GM12878 (cell line): Measurements from ENCODE around the gene ATP13A2. TPM values are rescaled to one million over a fixed set of nuclear protein-coding genes. Genes with fewer than 3 reads are reported as not detected.

Experiments
- BACH1 ChIP-seq: fragments of 450-650 bp; IDR thresholded peaks from 2 replicates; pipeline ENCODE4 v1.6.1; 2017; ENCODE audit warnings: mild to moderate bottlenecking, borderline replicate concordance
- E2F4 ChIP-seq: IDR thresholded peaks from 2 replicates; pipeline ENCODE4 v1.6.1; 2012; ENCODE audit warnings: low read depth, low read length, improper control_type of control experiment
- ELK1 ChIP-seq: IDR thresholded peaks from 2 replicates; pipeline ENCODE4 v1.6.1; 2012; ENCODE audit warnings: low read depth, low read length, improper control_type of control experiment
- GATAD2B ChIP-seq: fragments of 450-650 bp; conservative IDR thresholded peaks from 2 replicates; pipeline ENCODE4 v1.6.1; 2017; ENCODE audit warnings: low read depth, mild to moderate bottlenecking, moderate library complexity
- IRF4 ChIP-seq: IDR thresholded peaks from 2 replicates; pipeline ENCODE4 v1.6.1; 2011; ENCODE audit warnings: low read depth, low read length
- IRF5 ChIP-seq: fragments of 450-650 bp; IDR thresholded peaks from 2 replicates; pipeline ENCODE4 v1.6.1; 2017; ENCODE audit warnings: borderline replicate concordance
- NFIC ChIP-seq: IDR thresholded peaks from 2 replicates; pipeline ENCODE4 v1.6.1; 2012; ENCODE audit warnings: low read depth, mild to moderate bottlenecking, inconsistent platforms, low read length, moderate library complexity
- RBBP5 ChIP-seq: fragments of 200-600 bp; sonication (generic); conservative IDR thresholded peaks from 2 replicates; pipeline ENCODE4 v1.6.1; 2016
- SIN3A ChIP-seq: IDR thresholded peaks from 2 replicates; pipeline ENCODE4 v1.6.1; 2012; ENCODE audit warnings: low read depth, low read length, improper control_type of control experiment
- SMC3 ChIP-seq: IDR thresholded peaks from 2 replicates; pipeline ENCODE4 v1.6.1; 2011; ENCODE audit warnings: low read length, improper control_type of control experiment, borderline replicate concordance
- STAT1 ChIP-seq: fragments of 450-650 bp; conservative IDR thresholded peaks from 2 replicates; pipeline ENCODE4 v1.6.1; 2014; ENCODE audit warnings: antibody characterized with exemption, mild to moderate bottlenecking
- USF1 ChIP-seq: IDR thresholded peaks from 2 replicates; pipeline ENCODE4 v1.6.1; 2011; ENCODE audit warnings: borderline replicate concordance, low read depth, mild to moderate bottlenecking, moderate library complexity, mixed read lengths, low read length; ENCODE audit not compliant: insufficient read depth; ENCODE audit errors: extremely low read length
- ZBTB4 ChIP-seq: fragments of 450-650 bp; formaldehyde crosslinking; IDR thresholded peaks from 2 replicates; pipeline ENCODE4 v1.4.0; 2022; ENCODE audit warnings: mild to moderate bottlenecking, moderate library complexity
- ZNF274 ChIP-seq: IDR thresholded peaks from one replicate; pipeline ENCODE4 v1.8.0; 2011; ENCODE audit not compliant: insufficient read length, insufficient read depth
- polyA plus RNA-seq, 11 experiments: library from polyadenylated mRNA; depleted of rRNA in 4 of 11; unstranded in 6 of 11; stranded (reverse) in 5 of 11; fragments of >200 nt; fragmentation: Nextera tagmentation in 4 of 11; fragmentation: Illumina TruSeq in 1 of 11; extraction: Ambion mirVana in 4 of 11; extraction: Trizol in 1 of 11; gene quantifications; 1 replicate in 1 of 11; 2 replicates in 10 of 11; pipeline versions ENCODE4 v1.2.1 to v1.2.3, GENCODE V29; 2011 to 2016; ENCODE audit warnings: inconsistent platforms in 2 of 11, missing spikeins in 2 of 11, low read depth in 1 of 11
- total RNA-seq, 4 experiments: library from RNA; depleted of rRNA in 3 of 4; stranded (reverse); fragments of >200 nt in 3 of 4; fragmentation: Illumina TruSeq in 1 of 4; extraction: Trizol in 1 of 4; gene quantifications; 2 replicates each; pipeline versions ENCODE4 v1.2.1 to v1.2.3, GENCODE V29; 2013 to 2021

The ATP13A2 gene
- total and polyA plus RNA-seq, 10 of the 15 experiments (the other 5 are each of a cell fraction or from before 2014, with no cell fraction given) = 0.24 to 30.5 (median 8.0) TPM

- TF ChIP-seq E2F4 (no peak), ZBTB4 (CRISPR knock-in tag) (no peak), GATAD2B (peak; percentile 72), BACH1 (no peak), IRF5 (no peak), SIN3A (no peak), ZNF274 (no peak), USF1 (no peak), NFIC (no peak), STAT1 (no peak), ELK1 (no peak), SMC3 (peak; percentile 42; the same call in 1 of the 2 replicates), IRF4 (no peak), RBBP5 (no peak)
- TF ChIP-seq, all 136 proteins: peak for 19
Observed at GRCh38 chr1:16960560-16961296, 51.0 kb downstream of the ATP13A2 start (continued).
